Hepatocyte (in vitro differentiated cells): Measurements from ENCODE around the gene MEF2A. TPM values are rescaled to one million over a fixed set of nuclear protein-coding genes. Genes with fewer than 3 reads are reported as not detected.
A peak's percentile ranks its signal among the peaks of the same experiment; 100 is the strongest.

Experiments
- DNase-seq: peaks from one replicate; pipeline ENCODE4 v3.0.0-alpha.2; 2016; ENCODE audit warnings: low spot score
- H2AFZ ChIP-seq: fragments of 200-600 bp; sonication (generic); 2 replicates; pipeline ENCODE4 v1.6.0; 2016; ENCODE audit warnings: antibody characterized with exemption, mild to moderate bottlenecking
- H3K27ac ChIP-seq: fragments of 200-600 bp; sonication (generic); 2 replicates; pipeline ENCODE4 v1.5.1; 2016; ENCODE audit warnings: mild to moderate bottlenecking
- H3K27me3 ChIP-seq: fragments of 200-600 bp; sonication (generic); 2 replicates; pipeline ENCODE4 v1.6.1; 2016
- H3K36me3 ChIP-seq: fragments of 200-600 bp; sonication (generic); replicated peaks from 2 replicates; pipeline ENCODE4 v1.5.1; 2016; ENCODE audit warnings: low read depth; ENCODE audit not compliant: insufficient read depth
- H3K4me1 ChIP-seq: fragments of 200-600 bp; sonication (generic); 2 replicates; pipeline ENCODE4 v1.5.1; 2016; ENCODE audit warnings: mild to moderate bottlenecking, moderate library complexity; ENCODE audit not compliant: insufficient read depth
- H3K4me2 ChIP-seq: fragments of 200-600 bp; sonication (generic); 2 replicates; pipeline ENCODE4 v1.6.0; 2016
- H3K4me3 ChIP-seq: fragments of 200-600 bp; sonication (generic); 2 replicates; pipeline ENCODE4 v1.5.1; 2016; ENCODE audit warnings: mild to moderate bottlenecking
- H3K79me2 ChIP-seq: fragments of 200-600 bp; sonication (generic); 2 replicates; pipeline ENCODE4 v1.6.0; 2017; ENCODE audit warnings: mild to moderate bottlenecking
- H3K9me2 ChIP-seq: fragments of 200-600 bp; sonication (generic); replicated peaks from 2 replicates; pipeline ENCODE4 v1.6.0; 2017; ENCODE audit warnings: mild to moderate bottlenecking; ENCODE audit not compliant: insufficient read depth
- H3K9me3 ChIP-seq: fragments of 200-600 bp; sonication (generic); 2 replicates; pipeline ENCODE4 v1.5.1; 2016; ENCODE audit warnings: low read depth, mild to moderate bottlenecking
- H4K20me1 ChIP-seq: fragments of 200-600 bp; sonication (generic); 2 replicates; pipeline ENCODE4 v1.6.0; 2016; ENCODE audit warnings: mild to moderate bottlenecking; ENCODE audit not compliant: insufficient read depth, poor library complexity, severe bottlenecking
- CTCF ChIP-seq: fragments of 200-600 bp; sonication (generic); IDR thresholded peaks from 2 replicates; pipeline ENCODE4 v1.5.1; 2016; ENCODE audit warnings: antibody characterized with exemption, mild to moderate bottlenecking; ENCODE audit not compliant: poor library complexity
- EZH2 ChIP-seq: fragments of 200-600 bp; sonication (generic); IDR thresholded peaks from 2 replicates; pipeline ENCODE4 v1.6.1; 2016; ENCODE audit warnings: antibody characterized with exemption, mild to moderate bottlenecking, borderline replicate concordance
- EZH2phosphoT487 ChIP-seq: fragments of 200-600 bp; sonication (generic); IDR thresholded peaks from one replicate; pipeline ENCODE4 v1.6.1; 2018; ENCODE audit warnings: antibody characterized with exemption, mild to moderate bottlenecking, low read depth, moderate library complexity; ENCODE audit not compliant: unreplicated experiment, severe bottlenecking
- WGBS: methylation state at CpG from one replicate; pipeline ENCODE4 v1.1.6; 2016; ENCODE audit warnings: low lambda C conversion rate; ENCODE audit errors: missing lambda C conversion rate; 5-methylcytosine and 5-hydroxymethylcytosine counted together
- polyA plus RNA-seq: library from polyadenylated mRNA; unstranded; fragments of >200 nt; fragmentation: Nextera tagmentation; extraction: Ambion mirVana; gene quantifications from 2 replicates; pipeline ENCODE4 v1.2.1, GENCODE V29; 2016
- total RNA-seq: library from RNA; depleted of rRNA; stranded (reverse); fragments of >200 nt; gene quantifications from 2 replicates; pipeline ENCODE4 v1.2.3, GENCODE V29; 2014

The MEF2A gene
- total and polyA plus RNA-seq, 2 experiments from 2014 or later: 20.4 to 56.7 TPM

GRCh38 chr15:99682455-99682854 is 116.7 kb downstream of the MEF2A start:
- H3K4me3 ChIP-seq: no peak overlapping the region
- H4K20me1 ChIP-seq: no peaks in the 10 kb centered on the region
- H2AFZ ChIP-seq: no peak overlapping the region
- no peaks in the 10 kb centered on the region for H3K9me3 ChIP-seq
- peak; percentile 30 for DNase-seq
- WGBS: 28% methylated on average over 1 of the region's 1 CpG
- H3K27me3 ChIP-seq: no peaks in the 10 kb centered on the region
- no peaks in the 10 kb centered on the region for H3K9me2 ChIP-seq
- H3K4me1 ChIP-seq: no peaks in the 10 kb centered on the region
- no peak overlapping the region for H3K27ac ChIP-seq
- peaks cover 2% of the 10 kb centered on the region for H3K79me2 ChIP-seq
- no peak overlapping the region for H3K4me2 ChIP-seq
- TF ChIP-seq EZH2: no peak
- no peak for TF ChIP-seq CTCF
- no peak for TF ChIP-seq EZH2phosphoT487
- no peaks in the 10 kb centered on the region for H3K36me3 ChIP-seq

- 94% methylated on average over 9 of the region's 9 CpGs for WGBS
- H3K27ac ChIP-seq: no peak overlapping the region
Observed at GRCh38 chr15:99683000-99683670, 117.4 kb downstream of the MEF2A start.

GRCh38 chr15:99686290-99686689 is 120.5 kb downstream of the MEF2A start:
- H3K36me3 ChIP-seq: no peaks in the 10 kb centered on the region
- H3K4me1 ChIP-seq: no peaks in the 10 kb centered on the region
- no peak overlapping the region for H3K27ac ChIP-seq
- no peak for DNase-seq
- no peaks in the 10 kb centered on the region for H3K27me3 ChIP-seq
- TF ChIP-seq EZH2phosphoT487 (no peak), CTCF (no peak), EZH2 (no peak)
- no peaks in the 10 kb centered on the region for H3K9me2 ChIP-seq
- no peaks in the 10 kb centered on the region for H3K9me3 ChIP-seq
- no peak overlapping the region for H2AFZ ChIP-seq
- H4K20me1 ChIP-seq: no peaks in the 10 kb centered on the region
- H3K79me2 ChIP-seq: peaks cover 2% of the 10 kb centered on the region
- 95% methylated on average over 1 of the region's 1 CpG for WGBS
- H3K4me2 ChIP-seq: no peak overlapping the region
- H3K4me3 ChIP-seq: no peak overlapping the region

More at GRCh38 chr15:99683000-99683670, 117.4 kb downstream of the MEF2A start:
- Histone ChIP-seq H3K9me2 (no peaks in the 10 kb centered on the region), H3K4me1 (no peaks in the 10 kb centered on the region), H3K4me3 (no peak overlapping the region), H3K36me3 (no peaks in the 10 kb centered on the region), H2AFZ (no peak overlapping the region), H3K27me3 (no peaks in the 10 kb centered on the region), H4K20me1 (no peaks in the 10 kb centered on the region), H3K4me2 (no peak overlapping the region), H3K9me3 (no peaks in the 10 kb centered on the region), H3K79me2 (peaks cover 2% of the 10 kb centered on the region)
- TF ChIP-seq EZH2: no peak
- TF ChIP-seq CTCF: no peak
- TF ChIP-seq EZH2phosphoT487: no peak
- DNase-seq: no peak

- Histone ChIP-seq H3K27me3 (no peaks in the 10 kb centered on the region), H3K4me1 (no peaks in the 10 kb centered on the region)
Observed at GRCh38 chr15:99692825-99693224, 127.0 kb downstream of the MEF2A start.

More at GRCh38 chr15:99692825-99693224, 127.0 kb downstream of the MEF2A start:
- no peak overlapping the region for H3K27ac ChIP-seq
- WGBS: 89% methylated on average over 3 of the region's 3 CpGs
- no peaks in the 10 kb centered on the region for H3K9me3 ChIP-seq
- H2AFZ ChIP-seq: no peak overlapping the region
- no peaks in the 10 kb centered on the region for H3K79me2 ChIP-seq
- H3K4me3 ChIP-seq: no peak overlapping the region
- H4K20me1 ChIP-seq: no peaks in the 10 kb centered on the region
- H3K36me3 ChIP-seq: no peaks in the 10 kb centered on the region
- no peak overlapping the region for H3K4me2 ChIP-seq
- TF ChIP-seq CTCF: no peak
- no peak for TF ChIP-seq EZH2phosphoT487
- no peak for TF ChIP-seq EZH2
- H3K9me2 ChIP-seq: no peaks in the 10 kb centered on the region
- no peak for DNase-seq
